IMR-90 (cell line): ENCODE results near the gene PIM1. TPM values are rescaled to one million over a fixed set of nuclear protein-coding genes. Genes with fewer than 3 reads are reported as not detected.

Experiments used
- ATAC-seq: fragments of 200-7000 bp; cut with Tn5 transposase; 2 replicates; pipeline ENCODE4 v1.9.1; 2020; ENCODE audit warnings: low read depth, mild to moderate bottlenecking, moderate library complexity
- BruUV-seq: library from RNA; stranded (reverse); fragments of 400-500 nt; replicated peaks from 2 replicates; lab custom pipeline; 2021; lab: Mats Ljungman, UMichigan
- CTCF ChIA-PET: fragments of 300-600 bp; formaldehyde crosslinking; extraction: SDS; loops from one replicate; lab custom pipeline; 2021; ENCODE audit warnings: antibody characterized with exemption; lab: Yijun Ruan, JAX
- POLR2A ChIA-PET: fragments of 300-600 bp; sonication (Branson Sonifier 250); formaldehyde crosslinking; loops from one replicate; lab custom pipeline; 2022; ENCODE audit warnings: antibody characterized with exemption; ENCODE audit not compliant: unreplicated experiment; lab: Charles Lee
- DNase-seq: peaks from one replicate; pipeline ENCODE4 v3.0.0; 2013
- H2AFZ ChIP-seq: replicated peaks from 2 replicates; pipeline ENCODE3; 2013; ENCODE audit warnings: low read length, mild to moderate bottlenecking; ENCODE audit not compliant: poor library complexity
- H2AK5ac ChIP-seq: 2 replicates; pipeline ENCODE4 v1.6.1; 2013; ENCODE audit warnings: low read depth, low read length, inconsistent platforms
- H2AK9ac ChIP-seq: replicated peaks from 2 replicates; pipeline ENCODE3; 2013; ENCODE audit warnings: mild to moderate bottlenecking, low read depth, low read length, moderate library complexity; ENCODE audit not compliant: poor library complexity
- H2BK120ac ChIP-seq: 2 replicates; pipeline ENCODE4 v1.6.1; 2013; ENCODE audit warnings: low read depth, low read length, inconsistent platforms
- H2BK15ac ChIP-seq: 3 replicates; pipeline ENCODE4 v1.6.1; 2013; ENCODE audit warnings: low read depth, low read length, inconsistent platforms
- H2BK20ac ChIP-seq: 2 replicates; pipeline ENCODE4 v1.6.1; 2013; ENCODE audit warnings: low read depth, mild to moderate bottlenecking, inconsistent platforms, low read length, moderate library complexity
- H2BK5ac ChIP-seq: 2 replicates; pipeline ENCODE4 v1.6.1; 2013; ENCODE audit warnings: mild to moderate bottlenecking, low read depth, low read length, inconsistent platforms; ENCODE audit not compliant: poor library complexity, severe bottlenecking
- H3K14ac ChIP-seq: replicated peaks from 2 replicates; pipeline ENCODE4 v1.6.1; 2013; ENCODE audit warnings: low read depth, low read length, inconsistent platforms
- H3K18ac ChIP-seq: 2 replicates; pipeline ENCODE4 v1.6.1; 2013; ENCODE audit warnings: low read depth, low read length, control low read depth
- H3K23ac ChIP-seq: 2 replicates; pipeline ENCODE4 v1.6.1; 2013; ENCODE audit warnings: low read depth, low read length, inconsistent platforms
- H3K27ac ChIP-seq: 2 replicates; pipeline ENCODE4 v1.5.1; 2013; ENCODE audit warnings: mild to moderate bottlenecking, control low read depth, low read length; ENCODE audit not compliant: insufficient read depth
- H3K27me3 ChIP-seq: 2 replicates; pipeline ENCODE4 v1.6.1; 2013; ENCODE audit warnings: low read length; ENCODE audit not compliant: control insufficient read depth, insufficient read depth
- H3K36me3 ChIP-seq: 2 replicates; pipeline ENCODE4 v1.6.1; 2013; ENCODE audit warnings: low read length, mixed read lengths; ENCODE audit not compliant: control insufficient read depth, insufficient read depth
- H3K4ac ChIP-seq: 2 replicates; pipeline ENCODE4 v1.6.1; 2013; ENCODE audit warnings: low read depth, low read length, inconsistent platforms
- H3K4me1 ChIP-seq: 2 replicates; pipeline ENCODE4 v1.6.1; 2013; ENCODE audit warnings: low read length, mixed read lengths; ENCODE audit not compliant: control insufficient read depth, insufficient read depth
- H3K4me2 ChIP-seq: 2 replicates; pipeline ENCODE4 v1.6.1; 2013; ENCODE audit warnings: low read depth, mild to moderate bottlenecking, control low read depth, low read length, moderate library complexity
- H3K4me3 ChIP-seq: 2 replicates; pipeline ENCODE4 v1.5.1; 2013; ENCODE audit warnings: low read depth, mild to moderate bottlenecking, control low read depth, low read length, moderate library complexity; ENCODE audit not compliant: insufficient read depth
- H3K56ac ChIP-seq: 2 replicates; pipeline ENCODE4 v1.6.1; 2013; ENCODE audit warnings: low read length, inconsistent platforms; ENCODE audit not compliant: insufficient read depth; ENCODE audit errors: extremely low read depth
- H3K79me1 ChIP-seq, 2 experiments: 2 replicates each; pipeline ENCODE4 v1.6.1; 2013; ENCODE audit warnings: low read length in 2 of 2, inconsistent platforms in 1 of 2, low read depth in 1 of 2
- H3K9ac ChIP-seq: 2 replicates; pipeline ENCODE4 v1.6.1; 2013; ENCODE audit warnings: low read depth, low read length, control low read depth
- H3K9me1 ChIP-seq: 2 replicates; pipeline ENCODE4 v1.6.1; 2013; ENCODE audit warnings: low read length, inconsistent platforms; ENCODE audit not compliant: insufficient read depth
- H3K9me3 ChIP-seq: 2 replicates; pipeline ENCODE4 v1.6.1; 2013; ENCODE audit warnings: low read length; ENCODE audit not compliant: control insufficient read depth, insufficient read depth
- H4K20me1 ChIP-seq: 2 replicates; pipeline ENCODE4 v1.6.1; 2013; ENCODE audit warnings: low read length, inconsistent platforms; ENCODE audit not compliant: insufficient read depth
- H4K5ac ChIP-seq: 2 replicates; pipeline ENCODE4 v1.6.1; 2013; ENCODE audit warnings: mild to moderate bottlenecking, low read depth, low read length, control low read depth
- H4K8ac ChIP-seq, 2 experiments: 2 replicates each; pipeline ENCODE4 v1.6.1; 2013; ENCODE audit warnings: low read depth in 2 of 2, low read length in 2 of 2, control low read depth in 1 of 2, inconsistent platforms in 1 of 2
- H4K91ac ChIP-seq: 2 replicates; pipeline ENCODE4 v1.6.1; 2013; ENCODE audit warnings: low read depth, low read length, inconsistent platforms; ENCODE audit not compliant: insufficient read depth
- CEBPB ChIP-seq: IDR thresholded peaks from 2 replicates; pipeline ENCODE4 v1.6.1; 2012; ENCODE audit warnings: low read depth, low read length, improper control_type of control experiment
- SMC3 ChIP-seq: fragments of 150-350 bp; IDR thresholded peaks from 2 replicates; pipeline ENCODE4 v1.6.1; 2016; ENCODE audit warnings: low read depth, mild to moderate bottlenecking, antibody characterized with exemption, low read length, moderate library complexity
- WGBS, 2 experiments: methylation state at CpG; one replicate each; pipeline versions ENCODE4 v1.1.5 to v1.1.7; 2013; ENCODE audit warnings: missing lambda C conversion rate in 2 of 2; ENCODE audit not compliant: insufficient read length in 1 of 2; ENCODE audit errors: extremely low coverage in 2 of 2; 5-methylcytosine and 5-hydroxymethylcytosine counted together
- dilution Hi-C: fragments of 300-500 bp; cut with HindIII; formaldehyde crosslinking; loops from one replicate; pipeline ENCODE4 v1.14.3; 2018; ENCODE audit warnings: low sequenced_read_pairs; ENCODE audit not compliant: unreplicated experiment
- in situ Hi-C: fragments of 300-500 bp; cut with MboI; formaldehyde crosslinking; loops from 3 replicates; pipeline ENCODE4 v1.14.3; 2019; ENCODE audit warnings: low sequenced_read_pairs, inconsistent platforms, mixed read lengths
- intact Hi-C: fragments of 100-400 bp; cut with micrococcal nuclease; formaldehyde crosslinking; loops from 2 replicates; pipeline ENCODE4 v1.10.0; 2022
- polyA plus RNA-seq, 3 experiments: library from polyadenylated mRNA; depleted of rRNA; stranded (reverse); fragments of >200 nt; gene quantifications; 2 replicates each; pipeline ENCODE4 v1.2.3, GENCODE V29; 2012; ENCODE audit warnings: low replicate concordance in 1 of 3
- total RNA-seq: library from RNA; depleted of rRNA; stranded (reverse); fragments of >200 nt; gene quantifications from 2 replicates; pipeline ENCODE4 v1.2.3, GENCODE V29; 2012

The PIM1 gene
- total and polyA plus RNA-seq, 2 of the 4 experiments (the other 2 are of a cell fraction) = 7.2 to 18.5 TPM

GRCh38 chr6:37150314-37150713, 19.6 kb upstream of the PIM1 start:
- no peaks in the 10 kb centered on the region for H3K36me3 ChIP-seq
- BruUV-seq = no TSS peak

More at GRCh38 chr6:37150314-37150713, 19.6 kb upstream of the PIM1 start:
- Histone ChIP-seq H2AK9ac (no peak overlapping the region), H2BK20ac (no peak overlapping the region; the same call in 1 of the 2 replicates), H4K8ac (no peak overlapping the region; a peak in 1 of 4 replicates), H4K5ac (no peak overlapping the region), H3K18ac (peak overlapping the region; percentile 36; the same call in 1 of the 2 replicates), H3K79me1 (no peaks in the 10 kb centered on the region; a peak in 1 of 4 replicates), H3K27ac (no peak overlapping the region), H2AFZ (no peak overlapping the region), H3K9me1 (peaks cover 4% of the 10 kb centered on the region; the same call in 1 of the 2 replicates), H2BK15ac (no peak overlapping the region), H2BK5ac (no peak overlapping the region), H4K91ac (no peak overlapping the region; the same call in 1 of the 2 replicates), H3K14ac (0 out of 2 replicates have a peak overlapping the region, but pooled peaks have one; percentile 52), H3K4me1 (peaks cover 3% of the 10 kb centered on the region; the same call in 1 of the 2 replicates), H4K20me1 (no peaks in the 10 kb centered on the region), H3K4me2 (no peak overlapping the region), H2BK120ac (no peak overlapping the region), H2AK5ac (peak overlapping the region; percentile 70; the same call in 1 of the 2 replicates), H3K9me3 (no peaks in the 10 kb centered on the region), H3K23ac (no peak overlapping the region), H3K4me3 (no peak overlapping the region), H3K9ac (no peak overlapping the region), H3K4ac (no peak overlapping the region), H3K56ac (no peak overlapping the region), H3K27me3 (no peaks in the 10 kb centered on the region)
- TF ChIP-seq SMC3 = no peak
- TF ChIP-seq CEBPB = peak; percentile 58
- ChIA-PET POLR2A (no interaction called here), CTCF (interaction anchor here (0.6 kb wide), 1 partner anchor 99 kb away, joined by 3 read pairs; no protein-coding TSS in a partner anchor)
- in situ Hi-C loops (no loop called here), intact Hi-C loops (no loop called here), dilution Hi-C loops (no loop called here)
- no peak for DNase-seq
- no CpG with 5 or more reads among the region's 3 CpGs for WGBS, 2 experiments
- ATAC-seq = no peak
